Middle frontal gyrus (tissue), 1 donor: ENCODE results near the gene APBA1.
"Not testable (repeated sequence)": the region's sequence is repeated elsewhere in the genome, so short reads cannot be mapped to it uniquely, and the experiment has no call there.

Source experiments
- DNase-seq: peaks from one replicate; pipeline ENCODE4 v3.0.0-alpha.2; 2015; ENCODE audit warnings: low spot score; ENCODE audit errors: extremely low spot score

The APBA1 gene

DNA sequence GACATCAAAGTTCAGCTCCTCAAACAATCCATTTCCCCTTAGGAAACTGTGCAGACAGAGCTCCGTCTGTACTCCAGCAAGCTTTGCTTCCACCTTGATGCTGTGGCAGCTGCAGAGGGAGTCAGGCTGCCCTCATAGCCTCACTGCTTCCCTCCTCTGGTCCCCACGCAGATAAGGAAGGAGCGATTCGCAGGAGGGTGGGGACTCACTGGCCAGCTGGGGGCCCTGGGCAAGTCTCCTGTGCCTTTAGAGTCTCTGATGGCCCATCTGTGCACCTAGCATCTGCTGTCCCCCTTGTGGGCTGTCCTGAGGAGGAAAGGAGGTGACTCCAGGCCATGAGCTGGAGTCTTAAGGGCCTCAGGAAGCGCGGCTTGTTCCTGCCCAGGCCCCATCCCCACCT is 225.7 kb downstream of the APBA1 start:
- no peak for DNase-seq

DNA sequence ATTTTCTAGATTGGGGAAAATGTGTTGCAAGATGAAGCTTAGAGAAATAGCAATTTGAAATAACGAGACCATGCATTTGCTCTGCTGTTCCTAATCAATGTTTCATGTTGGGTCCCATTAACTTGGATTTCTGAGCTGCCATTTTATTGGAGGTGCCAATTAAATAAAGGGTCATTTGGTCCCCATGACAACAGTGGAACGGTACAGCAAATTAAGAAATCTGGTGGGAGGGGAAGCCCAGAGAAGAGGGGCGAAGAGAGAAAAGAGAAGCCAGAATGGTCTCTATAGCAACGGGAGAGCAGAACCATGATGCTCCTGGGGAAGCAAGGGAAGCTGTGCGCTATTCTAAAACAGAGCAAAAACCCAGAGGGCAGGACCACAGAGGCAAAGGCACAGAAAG is 226.9 kb downstream of the APBA1 start:
- DNase-seq = no peak

- DNase-seq = no peak
These were observed 227.4 kb downstream of the APBA1 start for GRCh38 chr9:69444791-69445190.

DNA sequence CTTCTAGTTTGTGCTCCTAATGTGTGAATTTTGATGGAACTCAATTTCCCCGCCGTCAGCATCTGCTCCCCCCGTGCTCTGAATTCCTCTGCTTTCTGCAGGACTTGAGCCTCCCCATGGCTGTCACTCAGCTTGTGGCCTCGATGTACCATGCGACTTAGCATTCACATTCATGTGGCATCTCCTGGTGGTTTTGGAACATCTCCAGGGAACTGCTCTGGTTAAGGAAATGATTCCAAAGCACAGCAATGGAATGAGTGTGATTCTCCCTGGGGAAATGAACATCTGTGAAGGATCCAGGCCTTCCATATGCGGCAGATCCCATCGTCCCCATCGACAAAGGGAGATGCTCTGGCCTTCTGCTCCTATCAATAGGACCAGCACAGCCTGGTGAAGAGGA is 228.2 kb downstream of the APBA1 start:
- no peak for DNase-seq

DNA sequence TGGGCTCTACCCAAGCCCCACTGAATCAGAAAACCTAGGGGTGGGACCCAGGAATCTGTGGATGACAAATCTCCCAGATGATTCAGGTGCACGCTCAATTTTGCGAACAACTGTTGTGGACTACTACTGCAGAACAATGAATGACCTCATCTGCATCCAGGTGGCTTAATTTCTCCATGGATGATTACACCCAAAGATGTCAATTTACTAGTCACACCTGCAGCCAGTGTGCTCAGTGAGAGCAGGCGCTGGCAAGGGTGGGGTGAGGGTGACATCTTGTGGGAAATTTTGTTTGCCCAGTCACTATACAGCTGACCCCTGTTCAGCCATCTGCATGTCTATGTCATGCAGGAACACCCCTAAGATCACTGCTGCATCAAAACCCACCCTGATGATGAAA is 229.0 kb downstream of the APBA1 start:
- DNase-seq = no peak

GRCh38 chr9:69442486-69442885 is 229.7 kb downstream of the APBA1 start:
- no peak for DNase-seq

DNA sequence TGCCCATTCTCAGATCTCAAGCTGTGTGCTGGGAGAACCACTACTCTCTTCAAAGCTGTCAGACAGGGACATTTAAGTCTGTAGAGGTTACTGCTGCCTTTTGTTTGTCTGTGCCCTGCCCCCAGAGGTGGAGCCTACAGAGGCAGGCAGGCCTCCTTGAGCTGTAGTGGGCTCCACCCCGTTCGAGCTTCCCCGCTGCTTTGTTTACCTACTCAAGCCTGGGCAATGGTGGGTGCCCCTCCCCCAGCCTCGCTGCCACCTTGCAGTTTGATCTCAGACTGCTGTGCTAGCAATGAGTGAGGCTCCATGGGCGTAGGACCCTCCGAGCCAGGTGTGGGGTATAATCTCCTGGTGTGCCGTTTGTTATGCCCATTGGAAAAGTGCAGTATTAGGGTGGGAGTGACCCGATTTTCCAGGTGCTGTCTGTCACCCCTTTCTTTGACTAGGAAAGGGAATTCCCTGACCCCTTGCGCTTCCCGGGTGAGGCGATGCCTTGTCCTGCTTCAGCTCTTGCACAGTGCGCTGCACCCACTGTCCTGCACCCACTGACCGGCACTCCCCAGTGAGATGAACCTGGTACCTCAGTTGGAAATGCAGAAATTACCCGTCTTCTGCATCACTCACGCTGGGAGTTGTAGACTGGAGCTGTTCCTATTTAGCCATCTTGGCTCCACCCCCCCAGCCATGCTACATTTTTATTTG is 231.8 kb downstream of the APBA1 start:
- DNase-seq = not testable (repeated sequence)

GRCh38 chr9:69439654-69440053 is 232.5 kb downstream of the APBA1 start:
- not testable (repeated sequence) for DNase-seq

- no peak for DNase-seq
These were observed 238.2 kb downstream of the APBA1 start for GRCh38 chr9:69433968-69434367.

DNA sequence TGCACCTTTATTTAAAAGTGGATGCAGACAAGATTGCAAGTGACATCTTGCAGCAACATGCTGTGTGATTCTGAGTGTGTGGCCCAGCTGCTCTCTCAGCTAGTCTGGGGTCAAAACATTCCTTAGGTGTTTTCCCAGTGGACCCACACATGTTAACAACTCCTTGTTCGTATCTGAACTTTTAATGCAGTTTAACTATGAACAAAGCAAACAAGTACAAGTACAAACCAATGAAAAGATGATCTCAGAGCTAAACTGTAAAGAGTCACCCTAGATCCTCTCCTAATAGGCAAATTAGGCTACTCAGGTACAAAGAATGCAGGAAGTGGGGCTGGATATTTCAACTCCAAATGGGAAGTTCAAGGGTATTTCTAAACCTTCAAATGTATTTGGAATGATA is 238.8 kb downstream of the APBA1 start:
- DNase-seq = no peak

DNA sequence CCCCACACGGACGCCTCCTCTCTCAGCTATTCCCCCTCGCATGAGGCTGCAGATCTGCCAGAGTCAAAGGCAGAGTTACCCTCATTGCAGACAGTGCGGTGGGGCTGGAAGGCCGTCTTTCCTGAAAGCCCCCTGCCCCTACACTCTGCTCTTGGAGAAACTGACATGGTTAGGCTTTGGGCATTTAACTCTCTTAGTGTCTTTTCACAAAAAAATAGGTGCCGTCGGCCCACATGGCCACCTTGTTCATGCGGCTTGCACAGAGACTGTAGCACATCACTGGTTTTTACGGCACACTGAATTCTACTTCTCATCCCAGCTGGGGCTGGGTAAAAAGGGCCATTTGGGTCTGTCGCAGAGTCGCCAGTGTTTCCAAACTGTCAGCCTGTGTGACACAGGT is 239.5 kb downstream of the APBA1 start:
- no peak for DNase-seq

- no peak for DNase-seq
These were observed 240.4 kb downstream of the APBA1 start for GRCh38 chr9:69431777-69432176.

GRCh38 chr9:69431203-69431602 is 241.0 kb downstream of the APBA1 start:
- DNase-seq = no peak

DNA sequence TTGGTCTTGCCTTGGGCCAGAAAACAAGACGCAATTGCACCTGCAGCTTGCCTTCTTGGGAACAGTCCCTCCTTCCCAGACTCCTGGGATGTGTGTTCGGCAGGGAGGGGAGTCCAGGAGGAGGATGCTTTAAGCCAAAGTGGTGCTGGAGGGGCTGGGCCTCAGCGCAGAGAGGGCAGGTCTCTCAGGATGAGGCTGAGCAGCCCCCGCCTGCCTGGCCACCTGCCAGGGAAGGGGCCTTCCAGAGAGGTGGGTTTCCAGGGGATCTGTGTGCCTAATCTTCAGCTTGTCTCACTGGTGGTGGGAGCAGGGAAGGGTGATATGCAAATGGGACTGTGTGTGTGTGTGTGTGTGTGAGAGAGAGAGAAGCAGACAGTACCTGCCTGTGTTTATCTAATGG is 242.0 kb downstream of the APBA1 start:
- no peak for DNase-seq

GRCh38 chr9:69429281-69429680 is 242.9 kb downstream of the APBA1 start:
- DNase-seq = no peak

GRCh38 chr9:69428017-69428785 is 244.0 kb downstream of the APBA1 start:
- no peak for DNase-seq

- no peak for DNase-seq
These were observed 244.9 kb downstream of the APBA1 start for GRCh38 chr9:69427286-69427685.

- DNase-seq = no peak
These were observed 246.9 kb downstream of the APBA1 start for GRCh38 chr9:69425136-69425801.

- peak; percentile 68 for DNase-seq
These were observed 250.0 kb downstream of the APBA1 start for GRCh38 chr9:69421908-69422801.

DNA sequence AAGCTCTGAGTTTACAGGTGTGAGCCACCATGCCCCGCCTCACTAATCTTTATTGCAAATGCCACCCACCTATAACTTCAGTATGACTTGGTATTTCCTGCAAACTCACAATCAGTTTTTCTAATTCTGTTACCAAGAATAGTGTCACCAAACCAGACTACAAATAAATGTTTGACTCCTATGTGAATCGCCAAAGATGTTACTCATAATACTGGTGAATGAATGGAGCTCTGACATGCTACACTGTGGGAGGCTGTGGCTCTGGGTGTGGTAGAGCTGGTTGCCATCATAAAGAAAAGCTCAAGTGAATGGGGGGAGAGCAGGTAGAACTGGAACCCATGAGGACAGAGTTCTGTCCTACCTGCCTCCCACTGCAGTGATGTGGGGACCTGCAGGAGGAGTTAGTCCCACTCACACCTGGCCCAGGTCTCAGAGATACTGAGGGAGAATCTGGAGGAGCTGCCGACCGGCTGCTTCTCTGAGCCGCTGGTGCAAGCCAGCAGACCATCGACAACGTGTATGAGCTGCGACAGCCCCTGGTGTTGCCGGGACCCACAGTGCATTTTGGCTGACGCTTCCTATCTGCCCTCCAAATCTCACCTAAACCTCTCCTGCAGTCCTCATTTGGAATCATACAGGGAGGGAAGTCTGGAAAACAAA is 251.4 kb downstream of the APBA1 start:
- DNase-seq = no peak

DNA sequence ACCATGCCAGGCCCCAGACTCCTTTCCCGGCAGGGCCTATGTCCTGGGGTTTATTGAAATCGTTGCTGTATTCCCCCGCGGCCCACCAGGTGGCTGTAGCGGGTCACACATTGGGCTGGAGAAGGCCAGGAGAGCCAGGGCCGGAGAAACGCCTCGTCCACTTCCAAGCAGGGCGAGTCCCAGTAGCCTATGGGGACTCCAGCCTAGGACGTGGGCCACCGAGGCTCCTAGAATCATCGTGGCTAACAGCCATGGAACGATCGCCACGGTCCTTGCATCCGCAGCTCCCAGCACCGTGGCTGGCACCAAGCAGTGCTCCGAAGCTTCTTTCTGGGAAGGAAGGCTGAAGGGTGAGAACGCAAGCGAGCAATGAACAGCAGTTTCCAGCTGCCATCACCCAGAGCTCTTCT is 259.4 kb downstream of the APBA1 start:
- DNase-seq = no peak
